HepG2 (cell line): ENCODE results near the gene SDK2. TPM values are rescaled to one million over a fixed set of nuclear protein-coding genes. Genes with fewer than 3 reads are reported as not detected.

Experiments used
- ATAC-seq: fragments of 200-7000 bp; cut with Tn5 transposase; 3 replicates; pipeline ENCODE4 v1.9.1; 2020; ENCODE audit warnings: mild to moderate bottlenecking, moderate library complexity
- BruUV-seq: library from RNA; stranded (reverse); fragments of 400-500 nt; replicated peaks from 2 replicates; lab custom pipeline; 2021; lab: Mats Ljungman, UMichigan
- CTCF ChIA-PET: fragments of 300-600 bp; formaldehyde crosslinking; extraction: SDS; loops from one replicate; lab custom pipeline; 2021; ENCODE audit warnings: low total read pairs, inconsistent platforms, low intra/inter-chr PET ratio; lab: Yijun Ruan, JAX
- POLR2A ChIA-PET: fragments of 350-600 bp; sonication (Branson Sonifier 250); formaldehyde crosslinking; loops from one replicate; lab custom pipeline; 2020; ENCODE audit warnings: antibody characterized with exemption, inconsistent platforms; lab: Yijun Ruan, JAX
- DNase-seq: peaks from one replicate; pipeline ENCODE4 v3.0.0-alpha.2; 2015; ENCODE audit warnings: low spot score
- FAIRE-seq: peaks from 3 replicates; lab custom pipeline; 2011; peaks lifted over from hg19 to GRCh38; lab: Jason Lieb, UNC
- H2AFZ ChIP-seq: one replicate; pipeline ENCODE4 v1.6.1; 2011; ENCODE audit warnings: low read length, inconsistent platforms
- H3K27ac ChIP-seq: fragments of 300-600 bp; 3 replicates; pipeline ENCODE4 v1.8.0; 2011; ENCODE audit warnings: mixed run types, mild to moderate bottlenecking, mixed read lengths, low read length, inconsistent platforms; ENCODE audit not compliant: insufficient read depth; ENCODE audit errors: extremely low read length
- H3K27me3 ChIP-seq, 2 experiments: fragments of 200-600 bp in 1 of 2; 2 replicates in 1 of 2; 3 replicates in 1 of 2; pipeline versions ENCODE4 v1.6.0 to v1.8.0; 2011; ENCODE audit warnings: low read length in 2 of 2, mild to moderate bottlenecking in 2 of 2, moderate library complexity in 2 of 2, inconsistent platforms in 1 of 2; ENCODE audit not compliant: insufficient read depth in 2 of 2, control insufficient read depth in 1 of 2
- H3K36me3 ChIP-seq, 2 experiments: fragments of 200-600 bp in 1 of 2; replicated peaks in 1 of 2; 2 replicates in 1 of 2; 3 replicates in 1 of 2; pipeline versions ENCODE4 v1.5.1 to v1.8.0; 2011; ENCODE audit warnings: low read length in 2 of 2, inconsistent platforms in 1 of 2; ENCODE audit not compliant: insufficient read depth in 2 of 2, control insufficient read depth in 1 of 2
- H3K4me1 ChIP-seq: 2 replicates; pipeline ENCODE4 v1.5.1; 2012; ENCODE audit warnings: low read length, inconsistent platforms; ENCODE audit not compliant: insufficient read depth
- H3K4me2 ChIP-seq: 2 replicates; pipeline ENCODE4 v1.6.0; 2011; ENCODE audit warnings: low read depth, low read length, inconsistent platforms
- H3K4me3 ChIP-seq, 3 experiments: fragments of 200-600 bp in 1 of 3; sonication (generic), shearing (Covaris generic) in 1 of 3; replicated peaks in 1 of 3; 2 replicates each; pipeline ENCODE4 v1.5.1; 2011 to 2016; ENCODE audit warnings: low read length in 3 of 3, inconsistent platforms in 2 of 3, low read depth in 2 of 3, mild to moderate bottlenecking in 2 of 3, control low read depth in 1 of 3, mixed read lengths in 1 of 3; ENCODE audit not compliant: insufficient read depth in 1 of 3
- H3K79me2 ChIP-seq: one replicate; pipeline ENCODE4 v1.6.1; 2011; ENCODE audit warnings: low read length, inconsistent platforms; ENCODE audit not compliant: insufficient read depth
- H3K9ac ChIP-seq: 2 replicates; pipeline ENCODE4 v1.6.0; 2011; ENCODE audit warnings: mild to moderate bottlenecking, low read depth, low read length, inconsistent platforms; ENCODE audit not compliant: insufficient read depth
- H3K9me3 ChIP-seq: 2 replicates; pipeline ENCODE4 v1.5.1; 2012; ENCODE audit warnings: mild to moderate bottlenecking, low read length
- H4K20me1 ChIP-seq: 2 replicates; pipeline ENCODE4 v1.6.0; 2011; ENCODE audit warnings: inconsistent platforms, mild to moderate bottlenecking, low read length, moderate library complexity; ENCODE audit not compliant: insufficient read depth
- ATF5 ChIP-seq: sonication (generic); formaldehyde crosslinking; IDR thresholded peaks from 2 replicates; pipeline ENCODE4 v1.4.0; 2020; ENCODE audit warnings: mild to moderate bottlenecking, low read depth, missing genetic modification reagents
- HIVEP1 ChIP-seq: sonication (generic); formaldehyde crosslinking; IDR thresholded peaks from 2 replicates; pipeline ENCODE4 v1.4.0; 2020; ENCODE audit warnings: mild to moderate bottlenecking, missing genetic modification reagents
- JUND ChIP-seq: sonication (generic); formaldehyde crosslinking; IDR thresholded peaks from 2 replicates; pipeline ENCODE4 v1.8.0; 2022; ENCODE audit warnings: mild to moderate bottlenecking, missing genetic modification reagents
- NFKBIZ ChIP-seq: IDR thresholded peaks from 2 replicates; pipeline ENCODE4 v1.6.1; 2018; ENCODE audit warnings: missing genetic modification reagents, missing compliant biosample characterization
- PRPF4 ChIP-seq: fragments of 200-400 bp; formaldehyde crosslinking; IDR thresholded peaks from 2 replicates; pipeline ENCODE4 v1.6.1; 2016; ENCODE audit warnings: low read length, low read depth; ENCODE audit not compliant: poor library complexity, severe bottlenecking
- REXO4 ChIP-seq: sonication (generic); formaldehyde crosslinking; IDR thresholded peaks from 2 replicates; pipeline ENCODE4 v1.8.0; 2022; ENCODE audit warnings: missing genetic modification reagents, mild to moderate bottlenecking, borderline replicate concordance
- SALL1 ChIP-seq: sonication (generic); formaldehyde crosslinking; IDR thresholded peaks from 2 replicates; pipeline ENCODE4 v1.8.0; 2022; ENCODE audit warnings: mild to moderate bottlenecking, missing genetic modification reagents
- SIX4 ChIP-seq: sonication (generic); formaldehyde crosslinking; IDR thresholded peaks from 2 replicates; pipeline ENCODE4 v1.4.0; 2020; ENCODE audit warnings: missing genetic modification reagents
- SNAPC5 ChIP-seq: sonication (generic); formaldehyde crosslinking; IDR thresholded peaks from 2 replicates; pipeline ENCODE4 v1.8.1; 2023; ENCODE audit warnings: mild to moderate bottlenecking, missing genetic modification reagents, borderline replicate concordance
- THYN1 ChIP-seq: sonication (generic); formaldehyde crosslinking; IDR thresholded peaks from 2 replicates; pipeline ENCODE4 v1.8.1; 2023; ENCODE audit warnings: low read depth, mild to moderate bottlenecking, moderate library complexity, missing genetic modification reagents, borderline replicate concordance
- ZC3H4 ChIP-seq: sonication (generic); formaldehyde crosslinking; IDR thresholded peaks from 2 replicates; pipeline ENCODE4 v1.4.0; 2020; ENCODE audit warnings: missing genetic modification reagents, borderline replicate concordance
- ZNF513 ChIP-seq: sonication (generic); formaldehyde crosslinking; conservative IDR thresholded peaks from 2 replicates; pipeline ENCODE4 v1.5.0; 2020; ENCODE audit warnings: missing genetic modification reagents
- ZNF567 ChIP-seq: sonication (generic); formaldehyde crosslinking; IDR thresholded peaks from 2 replicates; pipeline ENCODE4 v1.8.1; 2023; ENCODE audit warnings: mild to moderate bottlenecking, missing genetic modification reagents, borderline replicate concordance
- ZNF710 ChIP-seq: sonication (generic); formaldehyde crosslinking; IDR thresholded peaks from 2 replicates; pipeline ENCODE4 v1.5.0; 2020; ENCODE audit warnings: mild to moderate bottlenecking, missing genetic modification reagents, borderline replicate concordance
- ZNF83 ChIP-seq: sonication (generic); formaldehyde crosslinking; IDR thresholded peaks from 2 replicates; pipeline ENCODE4 v1.4.0; 2020; ENCODE audit warnings: missing genetic modification reagents, mild to moderate bottlenecking, borderline replicate concordance
- ZNF850 ChIP-seq: sonication (generic); formaldehyde crosslinking; conservative IDR thresholded peaks from 2 replicates; pipeline ENCODE4 v1.9.0; 2021; ENCODE audit warnings: mild to moderate bottlenecking, missing genetic modification reagents
- WGBS: methylation state at CpG from one replicate; pipeline ENCODE4 v1.1.6; 2017; ENCODE audit warnings: low lambda C conversion rate; 5-methylcytosine and 5-hydroxymethylcytosine counted together
- in situ Hi-C: cut with HindIII; loops from 2 replicates; pipeline ENCODE4 v1.10.0; 2017; ENCODE audit warnings: low pct_unique_long_range_greater_than_20kb; ENCODE audit not compliant: extremely low pct_ligation_motif_present
- intact Hi-C: fragments of 100-400 bp; cut with micrococcal nuclease; formaldehyde crosslinking; loops from one replicate; pipeline ENCODE4 v1.10.0; 2022; ENCODE audit not compliant: unreplicated experiment
- polyA plus RNA-seq, 8 experiments: library from polyadenylated mRNA; depleted of rRNA in 3 of 8; stranded (reverse) in 7 of 8; unstranded in 1 of 8; fragments of >200 nt; fragmentation: Illumina TruSeq in 4 of 8; extraction: Trizol in 4 of 8; gene quantifications; 2 replicates each; pipeline versions ENCODE4 v1.2.1 to v1.2.3, GENCODE V29; 2011 to 2016; ENCODE audit warnings: low read depth in 4 of 8, missing spikeins in 1 of 8, mixed read lengths in 1 of 8; ENCODE audit not compliant: insufficient read depth in 1 of 8
- total RNA-seq, 5 experiments: library from RNA; depleted of rRNA; stranded (reverse); fragments of >200 nt; fragmentation: Illumina TruSeq; extraction: Trizol; gene quantifications; 2 replicates each; pipeline ENCODE4 v1.2.3, GENCODE V29; 2016; ENCODE audit warnings: low read depth in 1 of 5

SDK2 gene
- total and polyA plus RNA-seq, 2 of the 13 experiments (the other 11 are each of a cell fraction or from before 2014, with no cell fraction given), result not detected

GRCh38 chr17:73470316-73470826 is 173.9 kb downstream of the SDK2 start (continued):
- TF ChIP-seq REXO4, result no peak
- TF ChIP-seq, all 625 proteins: peak for 0

GRCh38 chr17:73469311-73469710 is 174.9 kb downstream of the SDK2 start:
- Histone ChIP-seq H2AFZ (no peak overlapping the region), H3K27me3 (peaks cover 0 to 53% of the 10 kb centered on the region in 2 experiments; a peak in 4 of 5 replicates)
- TF ChIP-seq JUND (CRISPR knock-in tag), result no peak
- TF ChIP-seq ZNF710 (CRISPR knock-in tag), result no peak
- TF ChIP-seq ATF5 (CRISPR knock-in tag), result no peak
- TF ChIP-seq NFKBIZ (CRISPR knock-in tag), result no peak
- no peak for TF ChIP-seq ZNF83 (CRISPR knock-in tag)
- no peak for TF ChIP-seq THYN1 (CRISPR knock-in tag)
- TF ChIP-seq HIVEP1 (CRISPR knock-in tag), result no peak
- no peak for TF ChIP-seq PRPF4
- TF ChIP-seq SNAPC5 (CRISPR knock-in tag), result no peak
- TF ChIP-seq SIX4, result no peak
- TF ChIP-seq ZC3H4, result no peak
- no peak for TF ChIP-seq ZNF850 (CRISPR knock-in tag)
- no peak for TF ChIP-seq SALL1
- no peak for TF ChIP-seq ZNF513 (CRISPR knock-in tag)
- TF ChIP-seq ZNF567, result no peak
- TF ChIP-seq, all 625 proteins: peak for 0
- Histone ChIP-seq H3K9ac (no peak overlapping the region), H3K9me3 (no peaks in the 10 kb centered on the region), H3K36me3 (no peaks in the 10 kb centered on the region), H3K79me2 (no peaks in the 10 kb centered on the region), H3K27ac (no peak overlapping the region), H3K4me2 (no peak overlapping the region), H3K4me1 (no peaks in the 10 kb centered on the region), H3K4me3 (no peak overlapping the region), H4K20me1 (no peaks in the 10 kb centered on the region)
- 12% methylated on average over 2 of the region's 4 CpGs for WGBS
- ATAC-seq (no peak), FAIRE-seq (no peak), DNase-seq (no peak)
- ChIA-PET POLR2A (no interaction called here), CTCF (no interaction called here)
- BruUV-seq, result no TSS peak
- intact Hi-C loops, result no loop called here
- in situ Hi-C loops, result no loop called here
